ENCODE measurements around the gene C16orf92.

The C16orf92 gene, protein sequence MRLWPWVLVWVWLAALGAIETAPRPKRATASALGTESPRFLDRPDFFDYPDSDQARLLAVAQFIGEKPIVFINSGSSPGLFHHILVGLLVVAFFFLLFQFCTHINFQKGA

DNA sequence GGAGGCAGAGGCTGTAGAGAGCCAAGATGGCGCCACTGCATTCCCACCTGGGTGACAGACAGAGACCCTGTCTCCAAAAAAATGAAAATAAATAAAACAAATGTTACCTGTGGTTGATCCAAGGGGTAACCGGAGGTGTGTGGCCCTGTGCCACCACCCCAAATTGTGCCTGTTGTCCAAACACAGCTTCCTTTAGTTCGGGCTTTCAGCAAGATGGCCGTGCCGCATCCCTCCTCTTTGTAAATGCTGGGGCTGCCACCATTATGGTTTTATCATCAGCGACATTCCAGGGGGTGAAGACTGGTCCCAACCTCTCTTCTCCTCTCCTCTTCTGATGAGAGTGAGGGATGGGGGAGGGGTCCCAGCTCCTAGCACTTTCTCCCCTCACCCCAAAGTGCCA, at the start of gene C16orf92:
Gene C16orf92 (plus strand): TSS at position 312 of the 400 bp plus-strand sequence. CDS start 143 bp downstream, outside the sequence.
- Histone ChIP-seq H3K27ac (ENCODE audit: low read length) (no peak within 1 kb of the TSS), H3K4me1 (ENCODE audit: insufficient read depth, low read length) (no peaks in the 10 kb centered on the region), H3K9ac (ENCODE audit: low read depth, low read length) (no peak within 1 kb of the TSS), H3K36me3 (ENCODE audit: insufficient read depth, low read depth, low read length) (peaks cover 6% of the 10 kb centered on the region; the same call in 1 of the 2 replicates), H3K27me3 (ENCODE audit: insufficient read depth, low read length) (no peaks in the 10 kb centered on the region), H3K9me3 (ENCODE audit: insufficient read depth, low read depth, low read length) (no peaks in the 10 kb centered on the region), H3K4me3 (ENCODE audit: low read length) (no peak within 1 kb of the TSS)

DNA sequence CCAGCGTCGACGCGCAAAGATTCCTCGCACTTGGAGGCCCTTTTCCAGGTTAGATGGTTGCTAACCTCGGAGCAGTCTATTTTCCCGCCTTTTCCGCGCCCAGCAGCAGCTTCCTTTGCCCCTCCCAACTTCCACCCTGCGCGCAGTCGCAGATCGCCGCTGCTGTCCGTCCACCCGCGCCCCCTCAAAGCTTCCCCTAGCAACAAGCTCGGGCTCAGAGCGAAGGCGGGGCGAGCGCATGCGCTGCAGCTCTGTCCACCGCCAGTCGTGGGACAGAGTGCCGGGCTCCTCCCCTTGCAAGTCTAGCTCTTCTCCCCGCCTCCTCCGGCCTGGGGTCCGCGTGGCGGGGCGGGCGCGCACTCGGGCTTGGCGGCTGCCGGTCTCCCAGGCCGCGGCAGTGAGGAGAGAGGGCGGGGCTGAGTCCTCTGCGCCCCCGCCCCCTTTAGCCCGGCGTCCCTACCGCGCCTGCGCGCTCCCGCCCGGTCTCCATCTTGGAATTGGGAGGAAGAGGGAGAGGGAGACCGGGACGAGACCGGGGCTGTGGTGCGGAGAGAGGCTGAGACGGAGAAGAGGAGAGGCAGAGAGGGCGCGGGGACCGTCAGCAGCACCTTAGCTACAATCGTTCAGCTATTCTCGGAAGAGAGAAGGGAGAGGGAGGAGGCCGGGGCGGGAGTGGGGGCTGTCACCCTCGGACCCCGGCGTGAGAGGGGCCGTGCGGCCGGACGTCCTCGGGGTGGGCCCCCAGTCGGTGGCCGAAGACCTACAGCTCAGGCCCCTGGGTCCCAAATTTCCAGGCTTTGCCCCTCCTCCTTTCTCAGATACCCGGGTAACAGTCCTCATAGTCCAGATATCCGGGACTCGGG, 49.4 kb upstream of the C16orf92 start, which contains the start of gene TAOK2:
Gene TAOK2 (plus strand): TSS at position 485 of the 863 bp plus-strand sequence. CDS start 3,905 bp downstream, outside the sequence.
- Histone ChIP-seq H3K36me3 (ENCODE audit: insufficient read depth, low read depth, low read length) (peaks cover 27% of the 10 kb centered on the region), H3K27ac (ENCODE audit: low read length) (no peak within 1 kb of the TSS)

DNA sequence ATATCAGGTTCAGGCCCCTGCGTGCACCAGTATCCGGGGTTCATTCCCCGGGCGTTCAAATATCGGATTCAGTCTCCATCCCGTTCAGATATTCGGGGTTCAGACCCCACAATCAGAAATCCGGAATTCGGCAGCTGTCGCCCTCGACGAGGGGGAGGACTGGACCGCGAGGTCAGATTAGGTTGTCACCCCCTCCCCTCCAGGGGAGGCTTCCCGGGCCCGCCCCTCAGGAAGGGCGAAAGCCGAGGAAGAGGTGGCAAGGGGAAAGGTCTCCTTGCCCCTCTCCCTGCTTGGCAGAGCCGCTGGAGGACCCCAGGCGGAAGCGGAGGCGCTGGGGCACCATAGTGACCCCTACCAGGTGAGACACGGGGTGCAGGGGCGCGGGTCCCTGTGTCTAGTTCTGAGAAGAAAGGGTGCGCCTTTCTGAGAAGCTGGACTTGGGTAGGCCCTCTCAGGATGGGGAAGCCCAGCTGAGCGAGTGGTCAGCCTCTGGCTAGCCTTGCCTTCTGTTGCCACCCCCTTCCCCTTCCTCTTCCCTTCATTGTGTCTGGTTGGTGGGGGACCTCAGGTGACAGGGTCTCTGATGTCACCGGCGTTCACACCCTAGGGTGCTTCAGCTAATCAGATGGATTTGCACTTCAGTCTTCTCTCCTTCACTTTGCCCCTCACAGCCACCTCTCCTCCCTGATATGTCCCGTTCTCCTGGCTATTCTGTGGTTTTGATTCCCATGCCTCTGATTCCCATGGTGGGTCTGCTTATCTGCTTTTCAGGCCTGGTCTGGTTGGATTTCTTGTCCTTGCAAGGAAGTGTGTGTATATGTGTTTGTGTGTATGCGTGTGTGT, 48.5 kb upstream of the C16orf92 start:
- Histone ChIP-seq H3K9ac (ENCODE audit: low read depth, low read length) (peak overlapping the region; percentile 92), H3K9me3 (ENCODE audit: insufficient read depth, low read depth, low read length) (peaks cover 10% of the 10 kb centered on the region), H3K4me3 (ENCODE audit: low read length) (peak overlapping the region; percentile 86), H3K27me3 (ENCODE audit: insufficient read depth, low read length) (peaks cover 14% of the 10 kb centered on the region), H3K4me1 (ENCODE audit: insufficient read depth, low read length) (peaks cover 22% of the 10 kb centered on the region), H3K27ac (ENCODE audit: low read length) (no peak overlapping the region), H3K36me3 (ENCODE audit: insufficient read depth, low read depth, low read length) (peaks cover 32% of the 10 kb centered on the region)

More for the DNA sequence above, 49.4 kb upstream of the C16orf92 start, which contains the start of gene TAOK2:
- Histone ChIP-seq H3K4me1 (ENCODE audit: insufficient read depth, low read length) (peaks cover 22% of the 10 kb centered on the region), H3K9me3 (ENCODE audit: insufficient read depth, low read depth, low read length) (peaks cover 10% of the 10 kb centered on the region), H3K4me3 (ENCODE audit: low read length) (peak within 1 kb of the TSS; percentile 86), H3K9ac (ENCODE audit: low read depth, low read length) (peak within 1 kb of the TSS; percentile 92), H3K27me3 (ENCODE audit: insufficient read depth, low read length) (peaks cover 14% of the 10 kb centered on the region)

DNA sequence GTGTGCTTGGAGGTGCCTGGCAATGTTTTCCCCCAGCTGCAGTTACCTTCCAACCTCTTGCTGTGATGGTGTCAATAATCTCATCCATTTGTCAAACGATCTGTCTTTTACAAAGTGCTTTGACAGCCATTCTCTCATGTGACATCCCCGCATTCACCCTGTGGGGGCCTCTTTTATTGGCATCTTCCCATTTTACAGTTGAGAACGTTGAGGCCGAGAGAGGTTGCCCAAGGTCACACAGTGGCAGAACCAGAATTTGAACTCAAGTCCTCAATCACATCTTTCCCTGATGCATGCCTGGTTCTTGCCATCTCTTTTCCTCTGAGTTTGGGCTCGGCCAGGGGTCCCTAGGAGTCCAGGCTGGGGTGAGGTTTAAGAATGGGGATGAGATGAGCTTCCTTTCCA, 47.9 kb upstream of the C16orf92 start:
- Histone ChIP-seq H3K9me3 (ENCODE audit: insufficient read depth, low read depth, low read length) (peaks cover 10% of the 10 kb centered on the region), H3K36me3 (ENCODE audit: insufficient read depth, low read depth, low read length) (peaks cover 38% of the 10 kb centered on the region), H3K9ac (ENCODE audit: low read depth, low read length) (peak overlapping the region; percentile 92; the same call in 1 of the 2 replicates), H3K27ac (ENCODE audit: low read length) (no peak overlapping the region), H3K27me3 (ENCODE audit: insufficient read depth, low read length) (peaks cover 14% of the 10 kb centered on the region), H3K4me1 (ENCODE audit: insufficient read depth, low read length) (peaks cover 22% of the 10 kb centered on the region), H3K4me3 (ENCODE audit: low read length) (peak overlapping the region; percentile 86)

DNA sequence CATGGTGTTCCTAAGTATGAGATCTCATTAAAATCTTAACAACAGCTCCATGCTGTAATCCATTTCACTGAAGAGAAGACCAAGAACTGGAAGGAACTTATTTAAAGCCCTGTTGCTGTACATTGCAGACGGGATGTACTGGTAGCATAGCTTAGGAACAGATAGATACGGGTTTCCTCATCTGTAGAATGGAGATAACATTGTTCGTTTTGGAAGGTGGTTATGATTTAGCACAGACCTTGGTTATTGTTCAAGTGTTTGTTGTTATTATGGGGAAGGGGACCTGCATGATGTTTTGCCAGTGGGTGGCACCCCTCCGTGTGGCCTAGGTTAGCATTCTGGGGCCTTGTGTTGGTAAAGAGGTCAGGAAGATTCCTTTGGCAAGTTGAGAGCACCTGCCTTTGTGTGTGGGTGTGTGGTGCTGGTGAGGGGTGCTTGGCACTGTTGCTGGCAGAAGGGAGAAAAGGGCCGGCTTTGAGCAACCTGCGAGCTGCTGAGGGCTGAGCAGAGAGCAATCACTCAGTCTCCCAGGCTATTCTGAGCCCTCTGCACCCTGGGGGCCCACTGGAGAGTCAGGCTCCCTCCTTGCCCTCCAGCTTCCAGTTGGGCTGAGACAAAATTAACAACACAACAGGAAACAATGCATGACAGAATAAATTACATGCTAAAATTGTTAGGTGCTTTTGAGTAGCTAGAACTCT, 47.0 kb upstream of the C16orf92 start:
- peaks cover 10% of the 10 kb centered on the region for H3K9me3 ChIP-seq (ENCODE audit: insufficient read depth, low read depth, low read length)
- peaks cover 47% of the 10 kb centered on the region for H3K36me3 ChIP-seq (ENCODE audit: insufficient read depth, low read depth, low read length)
- peak overlapping the region; percentile 7 for H3K9ac ChIP-seq (ENCODE audit: low read depth, low read length)
- no peak overlapping the region for H3K27ac ChIP-seq (ENCODE audit: low read length)
- peaks cover 14% of the 10 kb centered on the region for H3K27me3 ChIP-seq (ENCODE audit: insufficient read depth, low read length)
- peaks cover 22% of the 10 kb centered on the region for H3K4me1 ChIP-seq (ENCODE audit: insufficient read depth, low read length)
- H3K4me3 ChIP-seq (ENCODE audit: low read length), result peak overlapping the region; percentile 86

DNA sequence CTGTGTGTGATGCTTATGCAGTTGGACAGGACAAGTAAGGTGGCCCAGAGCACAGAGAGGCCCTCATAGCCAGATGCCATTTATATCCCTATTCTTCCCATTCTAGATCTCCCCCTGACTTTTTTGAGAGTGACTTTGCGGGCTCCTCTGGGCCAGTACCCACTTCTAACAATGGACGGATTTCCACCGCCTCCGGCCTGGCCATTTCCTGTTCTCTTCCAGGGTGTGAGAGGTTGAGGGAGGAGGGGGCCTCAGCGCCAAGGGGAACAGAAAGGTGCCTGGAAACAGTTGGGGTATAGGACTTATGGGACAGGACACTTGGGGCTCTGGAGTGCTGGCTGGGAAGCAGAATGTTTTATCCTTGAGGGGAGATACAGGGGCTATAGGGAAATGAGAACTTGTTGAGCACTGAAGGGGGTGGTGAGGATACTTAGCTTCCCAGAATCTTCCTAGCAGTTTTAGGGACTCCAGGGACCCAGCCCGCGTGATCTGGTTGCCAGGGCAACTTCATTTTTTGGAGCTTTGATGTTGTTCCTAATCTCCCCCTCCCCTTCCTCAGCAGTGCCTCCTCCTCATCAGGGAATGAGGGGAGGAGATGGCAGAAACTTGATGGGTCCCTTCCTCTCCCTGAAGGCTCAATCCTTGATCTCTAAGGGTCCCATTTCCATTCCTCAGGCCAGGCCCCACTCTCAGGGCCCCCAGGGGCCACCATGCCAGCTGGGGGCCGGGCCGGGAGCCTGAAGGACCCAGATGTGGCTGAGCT, 45.8 kb upstream of the C16orf92 start:
- H3K27ac ChIP-seq (ENCODE audit: low read length), result no peak overlapping the region
- peaks cover 9% of the 10 kb centered on the region for H3K27me3 ChIP-seq (ENCODE audit: insufficient read depth, low read length)
- peak overlapping the region; percentile 86; the same call in 1 of the 2 replicates for H3K4me3 ChIP-seq (ENCODE audit: low read length)
- no peak overlapping the region; the same call in 1 of the 2 replicates for H3K9ac ChIP-seq (ENCODE audit: low read depth, low read length)
- peaks cover 10% of the 10 kb centered on the region for H3K9me3 ChIP-seq (ENCODE audit: insufficient read depth, low read depth, low read length)
- peaks cover 22% of the 10 kb centered on the region for H3K4me1 ChIP-seq (ENCODE audit: insufficient read depth, low read length)
- H3K36me3 ChIP-seq (ENCODE audit: insufficient read depth, low read depth, low read length), result peaks cover 55% of the 10 kb centered on the region

DNA sequence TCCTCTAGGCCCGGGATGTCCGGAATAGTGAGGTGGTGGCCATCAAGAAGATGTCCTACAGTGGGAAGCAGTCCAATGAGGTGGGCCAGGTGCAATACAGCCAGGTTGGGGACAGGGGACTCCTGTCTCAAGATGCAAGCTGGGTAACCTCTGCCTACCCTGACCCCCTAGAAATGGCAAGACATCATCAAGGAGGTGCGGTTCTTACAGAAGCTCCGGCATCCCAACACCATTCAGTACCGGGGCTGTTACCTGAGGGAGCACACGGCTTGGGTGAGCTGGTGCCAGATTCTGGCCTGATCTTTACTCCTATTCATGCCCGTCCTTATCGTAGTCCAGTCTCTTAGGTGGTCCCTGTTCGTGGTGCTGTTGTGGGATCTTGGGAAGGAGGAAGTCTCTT, 44.9 kb upstream of the C16orf92 start:
- peaks cover under 1% of the 10 kb centered on the region; the same call in 1 of the 2 replicates for H3K27me3 ChIP-seq (ENCODE audit: insufficient read depth, low read length)
- peaks cover 22% of the 10 kb centered on the region for H3K4me1 ChIP-seq (ENCODE audit: insufficient read depth, low read length)
- H3K27ac ChIP-seq (ENCODE audit: low read length), result no peak overlapping the region
- H3K36me3 ChIP-seq (ENCODE audit: insufficient read depth, low read depth, low read length), result peaks cover 55% of the 10 kb centered on the region
- peaks cover 2% of the 10 kb centered on the region for H3K9me3 ChIP-seq (ENCODE audit: insufficient read depth, low read depth, low read length)
- H3K9ac ChIP-seq (ENCODE audit: low read depth, low read length), result no peak overlapping the region
- no peak overlapping the region for H3K4me3 ChIP-seq (ENCODE audit: low read length)

DNA sequence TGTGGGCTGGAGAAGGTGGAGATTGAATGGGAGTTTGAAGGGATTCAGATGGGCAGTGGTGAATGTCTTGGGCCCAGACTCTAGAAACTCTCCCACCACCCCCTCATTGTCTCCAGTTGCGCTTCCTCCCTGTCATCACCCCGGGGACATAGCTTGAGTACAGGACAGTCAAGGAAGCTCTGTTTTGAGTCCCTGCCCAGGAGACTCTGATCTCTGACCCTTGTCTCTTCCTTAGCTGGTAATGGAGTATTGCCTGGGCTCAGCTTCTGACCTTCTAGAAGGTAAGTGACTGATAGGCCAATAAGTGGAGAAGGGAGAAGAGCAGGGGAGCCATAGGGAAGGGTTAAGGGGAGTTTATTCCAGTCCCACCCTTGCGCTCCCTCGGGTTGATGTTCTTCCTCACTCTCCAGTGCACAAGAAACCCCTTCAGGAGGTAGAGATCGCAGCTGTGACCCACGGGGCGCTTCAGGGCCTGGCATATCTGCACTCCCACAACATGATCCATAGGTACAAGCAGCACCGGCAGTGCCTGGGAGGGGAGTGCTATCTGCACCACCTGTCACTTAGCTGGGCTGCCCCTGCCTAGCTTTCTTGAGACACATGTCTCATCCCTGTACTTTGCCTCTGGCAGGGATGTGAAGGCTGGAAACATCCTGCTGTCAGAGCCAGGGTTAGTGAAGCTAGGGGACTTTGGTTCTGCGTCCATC, 44.3 kb upstream of the C16orf92 start:
- no peaks in the 10 kb centered on the region for H3K27me3 ChIP-seq (ENCODE audit: insufficient read depth, low read length)
- no peak overlapping the region for H3K4me3 ChIP-seq (ENCODE audit: low read length)
- H3K27ac ChIP-seq (ENCODE audit: low read length), result no peak overlapping the region
- H3K9ac ChIP-seq (ENCODE audit: low read depth, low read length), result no peak overlapping the region
- H3K36me3 ChIP-seq (ENCODE audit: insufficient read depth, low read depth, low read length), result peaks cover 62% of the 10 kb centered on the region
- no peaks in the 10 kb centered on the region for H3K9me3 ChIP-seq (ENCODE audit: insufficient read depth, low read depth, low read length)
- H3K4me1 ChIP-seq (ENCODE audit: insufficient read depth, low read length), result peaks cover 22% of the 10 kb centered on the region

DNA sequence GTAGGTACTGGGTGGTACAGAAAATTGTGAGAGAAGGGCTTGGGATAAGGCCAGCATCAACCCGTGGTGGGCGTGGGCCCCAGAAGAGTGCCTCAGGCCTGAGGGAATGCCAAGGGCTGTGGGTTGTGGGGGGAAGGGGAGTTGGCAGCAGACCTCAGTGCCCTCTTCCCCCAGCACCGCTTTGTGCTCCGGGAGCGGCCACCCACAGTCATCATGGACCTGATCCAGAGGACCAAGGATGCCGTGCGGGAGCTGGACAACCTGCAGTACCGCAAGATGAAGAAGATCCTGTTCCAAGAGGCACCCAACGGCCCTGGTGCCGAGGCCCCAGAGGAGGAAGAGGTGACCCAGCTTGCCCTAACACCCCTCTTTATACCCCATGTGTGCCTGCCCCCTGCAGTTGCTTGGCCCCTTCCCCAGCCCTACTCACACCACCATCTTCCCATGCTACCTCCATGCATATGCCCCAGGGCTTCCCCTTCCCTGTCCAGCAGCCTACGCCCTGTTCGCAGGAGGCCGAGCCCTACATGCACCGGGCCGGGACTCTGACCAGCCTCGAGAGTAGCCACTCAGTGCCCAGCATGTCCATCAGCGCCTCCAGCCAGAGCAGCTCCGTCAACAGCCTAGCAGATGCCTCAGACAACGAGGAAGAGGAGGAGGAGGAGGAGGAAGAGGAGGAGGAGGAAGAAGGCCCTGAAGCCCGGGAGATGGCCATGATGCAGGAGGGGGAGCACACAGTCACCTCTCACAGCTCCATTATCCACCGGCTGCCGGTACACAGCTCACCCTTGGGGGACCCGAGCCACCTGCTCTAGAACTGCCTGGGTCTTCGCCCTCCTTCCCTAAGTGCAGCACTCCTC, 40.2 kb upstream of the C16orf92 start:
- Histone ChIP-seq H3K9me3 (ENCODE audit: insufficient read depth, low read depth, low read length) (no peaks in the 10 kb centered on the region), H3K4me3 (ENCODE audit: low read length) (no peak overlapping the region), H3K27ac (ENCODE audit: low read length) (no peak overlapping the region), H3K27me3 (ENCODE audit: insufficient read depth, low read length) (no peaks in the 10 kb centered on the region), H3K9ac (ENCODE audit: low read depth, low read length) (no peak overlapping the region), H3K36me3 (ENCODE audit: insufficient read depth, low read depth, low read length) (peaks cover 92% of the 10 kb centered on the region), H3K4me1 (ENCODE audit: insufficient read depth, low read length) (no peaks in the 10 kb centered on the region)

Data from iPS-20b (cell line).